ENCODE results near the gene SPATA16. TPM values are rescaled to one million over a fixed set of nuclear protein-coding genes. Genes with fewer than 3 reads are reported as not detected.
"Not testable (repeated sequence)": the region's sequence is repeated elsewhere in the genome, so short reads cannot be mapped to it uniquely, and the experiment has no call there.

Gene SPATA16
- total RNA-seq, 1 donor from 2014 or later, result not detected

GRCh38 chr3:172972717-172973116 is 168.3 kb downstream of the SPATA16 start:
- Mint-ChIP-seq H3K4me1 (no peaks in the 10 kb centered on the region), H3K9me3 (no peaks in the 10 kb centered on the region), H3K27me3 (ENCODE audit: low read depth) (no peaks in the 10 kb centered on the region), H3K27ac (ENCODE audit: unreplicated experiment) (no peak overlapping the region), H3K4me3 (no peak overlapping the region), H3K36me3 (ENCODE audit: low read depth) (no peaks in the 10 kb centered on the region)
- no peak for TF ChIP-seq CTCF (conservative IDR thresholded peaks at IDR 0.05)
- DNase-seq (ENCODE audit: low read depth, low spot score), result no peak

- Mint-ChIP-seq H3K4me3 (no peak overlapping the region), H3K27ac (ENCODE audit: unreplicated experiment) (no peak overlapping the region), H3K27me3 (ENCODE audit: low read depth) (no peaks in the 10 kb centered on the region), H3K9me3 (no peaks in the 10 kb centered on the region), H3K36me3 (ENCODE audit: low read depth) (no peaks in the 10 kb centered on the region), H3K4me1 (no peaks in the 10 kb centered on the region)
- TF ChIP-seq CTCF (conservative IDR thresholded peaks at IDR 0.05), result no peak
- no peak for DNase-seq (ENCODE audit: low read depth, low spot score)
Observed at GRCh38 chr3:172972067-172972466, 169.0 kb downstream of the SPATA16 start.

- TF ChIP-seq CTCF (conservative IDR thresholded peaks at IDR 0.05), result no peak
- DNase-seq (ENCODE audit: low read depth, low spot score), result no peak
- H3K27ac Mint-ChIP-seq (ENCODE audit: unreplicated experiment), result no peak overlapping the region
- H3K36me3 Mint-ChIP-seq (ENCODE audit: low read depth), result no peaks in the 10 kb centered on the region
- H3K4me1 Mint-ChIP-seq, result no peaks in the 10 kb centered on the region
- no peaks in the 10 kb centered on the region for H3K27me3 Mint-ChIP-seq (ENCODE audit: low read depth)
- H3K4me3 Mint-ChIP-seq, result no peak overlapping the region
- no peaks in the 10 kb centered on the region for H3K9me3 Mint-ChIP-seq
Observed at GRCh38 chr3:172968646-172969045, 172.4 kb downstream of the SPATA16 start.

- H3K4me1 Mint-ChIP-seq, result no peaks in the 10 kb centered on the region
- no peak overlapping the region for H3K27ac Mint-ChIP-seq (ENCODE audit: unreplicated experiment)
Observed at GRCh38 chr3:172965256-172965655, 175.8 kb downstream of the SPATA16 start.

GRCh38 chr3:172960626-172961182 is 180.3 kb downstream of the SPATA16 start:
- not testable (repeated sequence) for H3K27me3 Mint-ChIP-seq (ENCODE audit: low read depth); DNase-seq (ENCODE audit: low read depth, low spot score); H3K27ac Mint-ChIP-seq (ENCODE audit: unreplicated experiment); H3K9me3 Mint-ChIP-seq; H3K4me3 Mint-ChIP-seq; H3K36me3 Mint-ChIP-seq (ENCODE audit: low read depth); H3K4me1 Mint-ChIP-seq

More at GRCh38 chr3:172965256-172965655, 175.8 kb downstream of the SPATA16 start:
- H3K4me3 Mint-ChIP-seq, result no peak overlapping the region
- no peaks in the 10 kb centered on the region for H3K36me3 Mint-ChIP-seq (ENCODE audit: low read depth)
- no peaks in the 10 kb centered on the region for H3K27me3 Mint-ChIP-seq (ENCODE audit: low read depth)
- DNase-seq (ENCODE audit: low read depth, low spot score), result no peak
- no peaks in the 10 kb centered on the region for H3K9me3 Mint-ChIP-seq
- TF ChIP-seq CTCF (conservative IDR thresholded peaks at IDR 0.05), result no peak

- no peak for DNase-seq (ENCODE audit: low read depth, low spot score)
- no peaks in the 10 kb centered on the region for H3K9me3 Mint-ChIP-seq
- H3K27ac Mint-ChIP-seq (ENCODE audit: unreplicated experiment), result no peak overlapping the region
- H3K4me1 Mint-ChIP-seq, result no peaks in the 10 kb centered on the region
- no peak for TF ChIP-seq CTCF (conservative IDR thresholded peaks at IDR 0.05)
- no peaks in the 10 kb centered on the region for H3K27me3 Mint-ChIP-seq (ENCODE audit: low read depth)
- H3K4me3 Mint-ChIP-seq, result no peak overlapping the region
- H3K36me3 Mint-ChIP-seq (ENCODE audit: low read depth), result no peaks in the 10 kb centered on the region
Observed at GRCh38 chr3:172958565-172958964, 182.5 kb downstream of the SPATA16 start.
